ENCODE data around the gene CDK5. TPM values are rescaled to one million over a fixed set of nuclear protein-coding genes. Genes with fewer than 3 reads are reported as not detected.

The CDK5 gene
- 31.5 to 33.1 TPM (median 32.4 TPM) in 5 replicates for total RNA-seq (2022; extraction: Qiagen RNA extraction; ENCODE audit: low read depth)

DNA sequence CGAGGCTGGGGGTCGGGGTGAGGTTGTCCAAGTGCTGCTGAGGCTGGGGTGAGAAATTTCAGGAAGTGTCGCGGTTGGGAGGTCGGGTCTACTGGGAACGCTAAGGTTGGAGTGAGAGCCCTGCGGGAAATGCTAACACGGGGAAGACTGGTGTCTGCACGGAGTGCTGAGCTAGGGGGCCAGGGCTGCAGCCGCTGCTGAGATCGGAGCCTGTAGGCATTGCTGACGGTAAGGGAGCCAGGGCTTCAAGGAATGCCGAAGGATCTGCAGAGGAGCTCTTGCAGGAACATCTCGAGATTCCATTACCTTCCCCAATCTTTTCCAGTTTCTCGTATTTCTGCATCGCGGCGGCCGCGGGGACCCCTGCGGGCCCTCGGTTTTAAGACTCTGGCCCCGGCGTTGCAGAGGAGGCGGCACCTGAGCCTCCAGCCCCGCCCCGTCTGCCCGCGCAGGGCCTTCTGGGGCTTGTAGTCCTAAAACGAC, at the start of gene CDK5:
CDK5 (minus strand) TSS at position 392 of the 483 bp plus-strand sequence; CDS start at position 343, 49 bp downstream.

DNA sequence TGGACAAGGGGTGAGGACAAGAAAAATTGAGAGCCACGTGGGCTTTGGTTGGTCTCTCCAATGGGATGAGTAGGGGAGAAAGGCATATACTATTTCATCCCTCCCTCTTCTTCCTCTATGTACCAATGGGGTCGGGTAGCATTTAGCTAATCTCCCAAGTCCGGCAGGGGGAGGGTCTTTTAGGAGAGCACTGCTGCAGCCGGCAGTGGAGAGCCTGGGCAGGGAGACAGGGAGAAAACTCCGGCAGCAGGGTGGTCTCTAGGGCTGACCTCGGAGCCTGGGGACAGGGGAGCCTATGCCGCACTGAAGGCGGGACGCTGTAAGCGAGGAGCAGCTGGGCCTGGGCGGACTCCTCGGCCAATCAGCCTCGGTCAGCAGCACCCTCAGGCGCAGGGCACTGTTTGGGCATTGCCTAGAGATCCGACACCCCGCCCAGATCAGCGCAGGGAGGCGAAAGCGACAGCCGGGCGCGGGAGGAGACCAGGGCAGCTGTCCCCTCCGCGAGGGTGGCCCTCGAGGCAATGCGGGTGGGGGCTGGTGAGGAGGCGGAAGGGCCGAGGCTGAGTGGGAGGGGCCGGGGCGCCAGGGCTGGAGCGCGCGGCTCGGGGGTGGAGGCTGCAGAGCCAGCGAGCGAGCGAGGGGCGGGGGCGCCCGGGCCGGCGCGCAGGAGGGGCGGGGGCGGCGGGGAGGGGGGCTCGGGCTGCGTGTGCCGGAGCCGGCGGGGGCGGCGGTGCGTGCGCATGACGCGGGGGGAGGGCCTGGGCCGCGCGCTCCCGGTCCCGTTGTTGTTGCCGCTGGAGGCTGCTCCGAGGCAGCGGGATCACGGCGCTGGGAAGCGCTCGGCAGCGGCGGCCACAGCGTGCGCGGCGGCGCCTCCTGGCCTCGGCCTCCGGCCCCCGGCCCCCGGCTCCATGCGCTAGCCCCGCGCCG, 28.3 kb upstream of the CDK5 start, which contains the start of gene AGAP3:
AGAP3 (plus strand) TSS at position 785 of the 930 bp plus-strand sequence. CDS start 267 bp downstream, outside the sequence.

GRCh38 chr7:151083071-151083823, 25.6 kb upstream of the CDK5 start, which contains the start of gene TMUB1:
TMUB1 (minus strand) TSS chr7:151083493; CDS start chr7:151082563, 930 bp downstream.

DNA sequence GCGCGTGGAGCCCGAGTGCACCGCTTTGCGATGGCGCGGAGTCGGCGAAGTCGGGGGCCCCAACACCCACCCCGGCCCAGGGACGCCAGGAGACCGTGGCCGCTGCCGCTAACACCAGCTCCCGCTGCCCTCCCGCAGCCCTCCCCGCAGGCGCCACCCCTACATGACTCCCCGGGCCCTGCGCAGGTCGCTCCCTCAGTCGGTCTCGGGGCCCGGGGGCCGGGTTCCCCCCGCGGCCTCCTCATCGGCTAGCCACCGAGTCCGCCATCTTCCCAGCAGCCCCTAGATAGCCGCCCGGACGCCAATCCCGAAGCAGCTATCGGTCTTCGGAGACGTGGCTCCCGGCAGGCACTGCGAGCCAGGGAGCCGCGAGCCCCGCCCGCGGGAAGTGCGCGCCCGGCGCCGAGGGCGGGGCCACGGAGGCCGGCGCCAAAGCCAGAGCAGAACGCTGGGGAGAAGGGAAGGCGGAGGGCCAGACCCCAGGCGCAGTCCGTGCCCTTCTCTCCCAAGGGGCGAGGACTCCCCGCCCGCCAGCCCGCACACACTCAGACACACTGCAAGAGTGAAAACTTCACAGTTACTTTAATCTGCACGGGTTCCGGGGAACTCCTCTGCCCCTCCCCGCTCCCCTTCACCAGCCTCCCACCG, 22.9 kb upstream of the CDK5 start, which contains the start of gene FASTK:
FASTK (minus strand) TSS at position 288 of the 648 bp plus-strand sequence; CDS start at position 245, 43 bp downstream.

GRCh38 chr7:151059367-151060112, 1.8 kb upstream of the CDK5 start, which contains the start of gene SLC4A2:
SLC4A2 (plus strand) TSS chr7:151059589; CDS start chr7:151061988, 2,399 bp downstream.

DNA sequence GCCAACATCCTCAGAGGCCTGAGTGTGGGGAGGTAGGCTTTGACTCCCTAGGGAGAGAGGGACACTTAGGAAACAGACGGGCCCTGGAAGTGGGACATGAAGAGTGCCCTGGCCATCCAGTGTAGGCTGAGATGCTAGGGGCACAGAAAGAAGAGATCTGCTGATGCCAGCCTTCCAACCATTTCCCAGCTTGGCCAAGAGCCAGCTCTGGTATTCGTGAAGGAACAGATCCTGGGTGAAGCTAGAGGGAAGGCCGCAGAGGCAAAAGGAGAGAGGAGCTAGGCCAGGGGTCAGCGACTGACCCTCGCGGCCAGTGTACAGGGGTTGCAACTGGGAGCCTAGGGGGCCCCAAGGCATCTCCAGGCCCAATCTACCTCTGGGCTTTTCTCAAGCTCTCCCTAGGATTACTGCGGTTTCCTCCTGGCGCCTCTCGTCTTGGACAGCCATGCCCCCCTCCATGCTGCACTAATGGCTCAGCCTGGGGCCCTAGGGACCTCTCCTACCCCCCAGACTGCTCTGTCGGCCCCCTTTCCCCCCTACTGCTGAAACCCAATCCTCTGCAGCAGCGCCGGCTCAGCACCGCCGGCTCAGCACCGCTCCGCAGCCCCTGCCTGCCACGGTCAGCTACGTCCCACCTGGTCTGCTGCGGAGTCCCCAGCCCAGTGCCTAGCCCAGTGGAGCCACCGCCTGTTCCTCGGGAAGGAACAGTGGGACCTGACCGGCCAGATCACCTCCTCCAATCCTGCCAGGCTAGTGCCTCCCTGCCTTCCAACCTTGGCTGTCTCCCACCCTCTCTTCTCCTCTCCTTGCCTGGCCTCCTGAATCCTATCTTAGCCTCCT, 9.5 kb downstream of the CDK5 start, which contains the start of gene ASIC3:
ASIC3 (plus strand) TSS at position 556 of the 840 bp plus-strand sequence. CDS start 355 bp downstream, outside the sequence.

DNA sequence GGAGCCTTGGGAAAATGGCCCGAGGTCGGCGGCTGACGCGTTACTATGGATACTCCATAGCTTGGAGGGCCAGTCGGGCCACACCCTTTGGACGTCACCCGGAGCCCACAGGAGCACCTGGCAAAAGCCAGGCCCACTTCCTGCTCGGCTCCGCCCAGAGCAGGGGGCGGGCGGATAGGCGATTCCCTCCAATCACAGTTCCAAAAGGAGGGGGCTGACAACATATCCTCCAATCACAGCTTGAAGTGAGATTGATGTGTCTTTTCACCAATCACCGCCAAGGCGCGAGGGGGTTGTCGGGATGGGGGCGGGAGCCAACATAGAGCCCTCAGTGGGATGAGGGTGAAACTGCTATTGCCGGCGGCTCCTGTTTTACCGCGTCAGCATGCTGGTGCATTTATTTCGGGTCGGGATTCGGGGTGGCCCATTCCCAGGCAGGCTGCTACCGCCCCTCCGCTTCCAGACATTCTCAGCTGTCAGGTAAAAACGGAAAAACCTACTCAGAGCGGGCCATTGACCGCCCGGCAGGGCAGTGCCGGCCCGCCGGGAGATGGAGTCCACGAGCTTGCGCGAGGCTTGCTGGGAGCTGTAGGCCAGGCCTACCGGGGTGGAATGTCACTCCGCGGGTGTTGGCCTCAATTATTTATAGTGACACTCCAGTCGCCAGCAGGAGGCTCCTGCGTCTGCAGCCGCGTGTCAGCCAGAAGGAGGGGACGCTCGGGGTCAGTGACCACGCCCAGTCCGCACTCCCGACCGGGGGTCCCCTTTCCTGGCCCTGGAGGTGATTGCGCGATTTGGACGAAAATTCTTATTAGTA, 29.4 kb downstream of the CDK5 start, which contains the start of gene ABCB8:
ABCB8 (plus strand) TSS at position 320 of the 817 bp plus-strand sequence; CDS start at position 386, 66 bp downstream.

GRCh38 chr7:151024435-151025056, 33.2 kb downstream of the CDK5 start, which contains the start of gene ATG9B:
ATG9B (minus strand) TSS chr7:151024494; CDS start chr7:151024423, 71 bp downstream.

Other genes with a start within 250 kb of the CDK5 start
- not detected in 5 replicates for gene AOC1, start 205.4 kb downstream of the CDK5 start, total RNA-seq (2022; extraction: Qiagen RNA extraction; ENCODE audit: low read depth)
- 0.35 to 0.51 TPM (median 0.44 TPM) in 5 replicates for gene KCNH2, start 79.6 kb downstream of the CDK5 start, total RNA-seq (2022; extraction: Qiagen RNA extraction; ENCODE audit: low read depth)
- gene NOS3, start 66.9 kb downstream of the CDK5 start, total RNA-seq (2022; extraction: Qiagen RNA extraction; ENCODE audit: low read depth): 0.17 to 0.49 TPM (median 0.26 TPM) in 5 replicates
- gene ATG9B, start 33.4 kb downstream of the CDK5 start, total RNA-seq (2022; extraction: Qiagen RNA extraction; ENCODE audit: low read depth): 0.14 to 0.84 TPM (median 0.60 TPM) in 5 replicates
- gene ABCB8, start 29.4 kb downstream of the CDK5 start, total RNA-seq (2022; extraction: Qiagen RNA extraction; ENCODE audit: low read depth): 37.6 to 53.7 TPM (median 49.4 TPM) in 5 replicates
- 7.5 to 13.1 TPM (median 10.6 TPM) in 5 replicates for gene ASIC3, start 9.4 kb downstream of the CDK5 start, total RNA-seq (2022; extraction: Qiagen RNA extraction; ENCODE audit: low read depth)
- 206 to 317 TPM (median 271 TPM) in 5 replicates for gene SLC4A2, start 1.7 kb upstream of the CDK5 start, total RNA-seq (2022; extraction: Qiagen RNA extraction; ENCODE audit: low read depth)
- 51.3 to 84.8 TPM (median 73.9 TPM) in 5 replicates for gene FASTK, start 22.9 kb upstream of the CDK5 start, total RNA-seq (2022; extraction: Qiagen RNA extraction; ENCODE audit: low read depth)
- gene TMUB1, start 25.6 kb upstream of the CDK5 start, total RNA-seq (2022; extraction: Qiagen RNA extraction; ENCODE audit: low read depth): 34.7 to 58.3 TPM (median 48.2 TPM) in 5 replicates
- gene AGAP3, start 28.6 kb upstream of the CDK5 start, total RNA-seq (2022; extraction: Qiagen RNA extraction; ENCODE audit: low read depth): 62.0 to 72.4 TPM (median 67.1 TPM) in 5 replicates
- 0.18 TPM in 1 of 5 replicates, not detected in the others for gene GBX1, start 109.8 kb upstream of the CDK5 start, total RNA-seq (2022; extraction: Qiagen RNA extraction; ENCODE audit: low read depth)
- gene ASB10, start 129.4 kb upstream of the CDK5 start, total RNA-seq (2022; extraction: Qiagen RNA extraction; ENCODE audit: low read depth): not detected in 5 replicates
- not detected in 5 replicates for gene H2BK1, start 152.6 kb upstream of the CDK5 start, total RNA-seq (2022; extraction: Qiagen RNA extraction; ENCODE audit: low read depth)
- gene ABCF2, start 169.3 kb upstream of the CDK5 start, total RNA-seq (2022; extraction: Qiagen RNA extraction; ENCODE audit: low read depth): 65.3 to 71.7 TPM (median 70.5 TPM) in 5 replicates
- 43.2 to 52.5 TPM (median 47.1 TPM) in 5 replicates for gene CHPF2, start 174.6 kb upstream of the CDK5 start, total RNA-seq (2022; extraction: Qiagen RNA extraction; ENCODE audit: low read depth)
- gene SMARCD3, start 190.8 kb upstream of the CDK5 start, total RNA-seq (2022; extraction: Qiagen RNA extraction; ENCODE audit: low read depth): 7.9 to 12.4 TPM (median 10.5 TPM) in 5 replicates